ENCODE measurements around the gene C2CD2.

C2CD2 gene

DNA sequence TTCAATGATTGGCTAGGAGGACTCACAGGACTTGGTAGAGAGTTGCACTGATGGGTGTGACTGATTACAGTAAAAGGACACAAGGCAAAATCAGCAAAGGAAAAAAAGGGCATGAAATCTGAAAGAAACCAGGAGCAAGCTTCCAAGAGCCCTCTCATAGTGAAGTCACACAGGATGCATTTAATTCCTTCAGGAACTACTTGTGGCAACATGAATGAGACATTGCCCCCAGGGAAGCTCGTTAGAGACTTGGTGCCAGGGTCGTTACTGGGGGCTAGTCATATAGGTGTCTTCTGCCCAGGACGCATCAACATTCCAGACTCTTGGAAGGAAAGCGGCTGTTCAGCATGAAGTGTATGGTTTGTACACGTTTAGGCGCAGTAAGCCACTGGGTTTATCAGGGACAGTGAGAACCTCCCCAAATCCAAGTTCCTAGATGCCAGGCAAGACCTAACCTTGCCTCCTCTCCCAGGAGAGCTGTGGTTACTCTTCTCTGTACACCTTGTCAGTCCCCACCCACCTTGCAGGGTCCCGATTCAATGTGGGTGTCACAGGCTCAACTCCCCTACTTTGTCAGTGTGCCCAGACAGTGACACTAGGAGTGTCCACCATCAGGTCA, 26.0 kb upstream of the C2CD2 start:
- Histone ChIP-seq H3K4me3 (no peak overlapping the region), H3K4me1 (no peaks in the 10 kb centered on the region), H3K27ac (no peak overlapping the region), H3K9me3 (no peaks in the 10 kb centered on the region), H3K27me3 (no peaks in the 10 kb centered on the region), H3K36me3 (no peaks in the 10 kb centered on the region)
- no peak for DNase-seq
- TF ChIP-seq, protein P1, sequence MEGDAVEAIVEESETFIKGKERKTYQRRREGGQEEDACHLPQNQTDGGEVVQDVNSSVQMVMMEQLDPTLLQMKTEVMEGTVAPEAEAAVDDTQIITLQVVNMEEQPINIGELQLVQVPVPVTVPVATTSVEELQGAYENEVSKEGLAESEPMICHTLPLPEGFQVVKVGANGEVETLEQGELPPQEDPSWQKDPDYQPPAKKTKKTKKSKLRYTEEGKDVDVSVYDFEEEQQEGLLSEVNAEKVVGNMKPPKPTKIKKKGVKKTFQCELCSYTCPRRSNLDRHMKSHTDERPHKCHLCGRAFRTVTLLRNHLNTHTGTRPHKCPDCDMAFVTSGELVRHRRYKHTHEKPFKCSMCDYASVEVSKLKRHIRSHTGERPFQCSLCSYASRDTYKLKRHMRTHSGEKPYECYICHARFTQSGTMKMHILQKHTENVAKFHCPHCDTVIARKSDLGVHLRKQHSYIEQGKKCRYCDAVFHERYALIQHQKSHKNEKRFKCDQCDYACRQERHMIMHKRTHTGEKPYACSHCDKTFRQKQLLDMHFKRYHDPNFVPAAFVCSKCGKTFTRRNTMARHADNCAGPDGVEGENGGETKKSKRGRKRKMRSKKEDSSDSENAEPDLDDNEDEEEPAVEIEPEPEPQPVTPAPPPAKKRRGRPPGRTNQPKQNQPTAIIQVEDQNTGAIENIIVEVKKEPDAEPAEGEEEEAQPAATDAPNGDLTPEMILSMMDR (IDR thresholded peaks at IDR 0.05), result no peak
- intact Hi-C loops (cut with DNase I; ENCODE audit: low total_unique reads), result no loop called here

DNA sequence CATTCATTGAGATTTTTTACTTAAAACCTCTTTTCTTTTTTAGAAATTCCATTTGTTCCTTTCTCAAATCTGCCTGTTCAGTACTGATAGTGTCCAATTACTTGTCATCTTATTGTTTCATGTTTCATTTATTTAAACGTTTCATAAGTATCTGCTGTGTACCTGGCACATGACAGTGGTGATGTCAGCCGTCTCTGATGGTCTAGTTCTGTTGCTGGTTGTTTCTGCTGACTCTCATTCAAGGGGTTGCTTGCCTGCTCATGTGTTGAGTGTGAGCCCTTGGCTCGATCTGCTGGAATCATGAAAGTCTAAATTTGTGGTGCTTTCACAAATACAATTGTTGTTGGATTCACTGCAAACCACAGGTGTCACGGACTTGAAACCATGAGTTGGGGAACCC, 25.5 kb upstream of the C2CD2 start:
- no peaks in the 10 kb centered on the region for H3K9me3 ChIP-seq
- no peak for DNase-seq
- no peak overlapping the region for H3K27ac ChIP-seq
- H3K36me3 ChIP-seq, result no peaks in the 10 kb centered on the region
- no peaks in the 10 kb centered on the region for H3K27me3 ChIP-seq
- no peaks in the 10 kb centered on the region for H3K4me1 ChIP-seq
- no peak overlapping the region for H3K4me3 ChIP-seq
- intact Hi-C loops (cut with DNase I; ENCODE audit: low total_unique reads), result no loop called here
- TF ChIP-seq, protein P1 (IDR thresholded peaks at IDR 0.05), result no peak

DNA sequence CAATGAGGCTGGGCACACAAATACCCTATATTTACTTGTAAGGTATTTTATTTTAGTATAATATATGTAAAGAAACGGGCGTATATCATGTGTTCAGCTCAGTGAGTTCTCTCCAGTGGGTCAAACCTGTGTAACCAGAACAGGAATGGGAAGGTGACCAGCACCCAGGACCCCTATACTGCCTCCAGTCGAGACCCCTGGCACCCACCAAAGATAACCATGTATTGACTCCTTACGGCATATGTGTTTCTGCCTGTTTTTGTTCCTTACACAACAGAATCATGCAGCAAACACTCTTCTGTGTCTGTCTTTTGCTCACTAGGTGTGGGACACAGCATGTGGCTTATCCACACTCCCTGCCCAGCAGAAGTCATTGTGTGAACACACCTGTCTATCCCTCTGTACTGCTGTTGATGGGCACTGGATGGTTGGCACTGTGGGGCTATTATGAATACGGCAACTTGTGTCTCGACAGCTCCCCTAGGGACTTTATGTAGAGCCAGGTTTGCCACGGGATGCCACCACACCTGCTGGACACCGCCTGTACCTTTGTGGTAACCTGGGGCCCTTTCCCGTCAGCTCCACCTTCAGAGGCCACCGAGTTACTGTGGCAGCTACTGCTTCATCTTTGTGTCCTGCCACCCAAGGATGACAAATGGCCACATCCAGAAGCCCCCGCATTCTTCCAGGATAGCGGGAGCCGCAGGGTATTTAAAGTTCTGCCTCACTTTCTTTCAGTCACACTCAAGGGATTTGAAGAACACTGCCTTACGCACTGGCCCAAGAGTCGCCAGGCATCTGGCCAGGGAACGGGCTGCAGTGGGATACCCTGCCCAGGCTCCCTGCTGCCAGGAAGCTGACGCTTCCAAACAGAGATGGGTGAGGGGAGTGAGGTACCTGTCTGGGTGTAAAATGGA, 23.5 kb upstream of the C2CD2 start:
- no peak for DNase-seq

DNA sequence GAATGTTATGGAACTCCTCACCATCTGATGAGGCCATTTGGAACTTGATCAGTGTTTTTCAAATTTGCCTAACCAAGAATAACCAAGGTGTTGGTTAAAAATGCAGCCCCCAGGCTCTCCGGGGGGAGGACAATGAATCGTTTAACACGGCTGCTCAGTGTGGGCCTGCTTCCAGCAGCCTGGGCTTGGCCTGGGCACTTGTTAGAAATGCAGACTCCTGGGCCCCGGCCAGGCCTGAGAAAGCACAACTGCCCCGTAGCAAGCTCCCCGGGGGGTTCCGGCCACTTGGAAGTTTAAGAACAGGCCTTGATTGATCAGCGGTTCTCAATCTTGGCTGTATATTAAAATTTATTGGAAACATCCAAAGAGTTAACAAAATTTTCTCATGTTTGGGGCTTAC, 22.8 kb upstream of the C2CD2 start:
- no peaks in the 10 kb centered on the region for H3K36me3 ChIP-seq
- no peaks in the 10 kb centered on the region for H3K9me3 ChIP-seq
- no peak overlapping the region for H3K4me3 ChIP-seq
- TF ChIP-seq, protein P1 (IDR thresholded peaks at IDR 0.05), result no peak
- no peak for DNase-seq
- H3K27ac ChIP-seq, result no peak overlapping the region
- peaks cover 0 to 3% of the 10 kb centered on the region in 2 donors for H3K27me3 ChIP-seq
- no peaks in the 10 kb centered on the region for H3K4me1 ChIP-seq
- intact Hi-C loops (cut with DNase I; ENCODE audit: low total_unique reads), result no loop called here

More for the DNA sequence above, 23.5 kb upstream of the C2CD2 start:
- Histone ChIP-seq H3K27ac (no peak overlapping the region), H3K9me3 (no peaks in the 10 kb centered on the region), H3K4me3 (no peak overlapping the region), H3K4me1 (no peaks in the 10 kb centered on the region), H3K27me3 (peaks cover 0 to 3% of the 10 kb centered on the region in 2 donors), H3K36me3 (no peaks in the 10 kb centered on the region)
- TF ChIP-seq, protein P1 (IDR thresholded peaks at IDR 0.05), result no peak
- intact Hi-C loops (cut with DNase I; ENCODE audit: low total_unique reads), result no loop called here

DNA sequence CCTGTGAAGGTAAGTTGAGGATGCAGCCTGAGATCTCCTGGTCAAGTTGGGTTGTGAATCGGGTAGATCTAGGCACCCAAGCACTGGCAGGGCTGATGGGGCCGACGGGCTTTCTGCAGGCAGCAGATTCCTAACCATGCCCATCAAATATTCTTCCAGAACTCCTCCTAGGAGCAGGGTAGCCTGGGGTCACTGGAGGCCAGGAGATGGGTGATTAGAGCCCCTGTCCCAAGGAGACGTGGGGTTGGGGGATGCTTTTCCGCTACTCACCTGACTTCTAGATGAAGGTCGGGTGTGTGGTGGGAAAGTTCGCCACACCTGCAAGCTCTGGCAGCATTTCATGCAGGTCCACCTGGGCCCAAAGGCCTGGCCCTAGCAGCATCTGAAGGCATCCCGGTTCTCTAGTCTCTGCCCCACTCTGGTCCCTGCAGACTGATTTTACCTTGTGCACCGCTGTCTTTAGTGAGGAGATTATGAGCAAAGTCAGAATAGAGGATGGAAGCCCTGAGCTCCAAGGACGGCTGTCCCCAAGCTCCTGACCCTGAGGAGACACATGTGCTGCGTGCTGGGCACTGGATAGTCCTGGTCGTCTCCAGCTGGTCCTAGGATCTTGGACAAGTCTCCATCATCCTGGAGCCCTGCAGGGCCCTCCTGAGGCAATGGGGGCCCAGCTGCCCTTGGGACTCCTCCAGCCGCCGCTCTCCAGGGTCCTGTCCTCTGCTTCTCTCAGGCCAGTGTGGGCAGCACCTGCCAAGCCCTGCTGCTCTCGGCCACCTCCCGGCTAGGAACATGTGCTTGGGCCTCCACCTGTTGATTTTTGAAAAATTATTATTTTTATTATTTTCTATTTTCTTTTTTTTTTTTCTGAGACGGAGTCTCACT, 21.8 kb upstream of the C2CD2 start:
- Histone ChIP-seq H3K4me3 (no peak overlapping the region), H3K9me3 (no peaks in the 10 kb centered on the region), H3K36me3 (no peaks in the 10 kb centered on the region), H3K4me1 (no peaks in the 10 kb centered on the region), H3K27ac (no peak overlapping the region), H3K27me3 (peaks cover 0 to 8% of the 10 kb centered on the region in 2 donors)
- intact Hi-C loops (cut with DNase I; ENCODE audit: low total_unique reads), result no loop called here
- DNase-seq, result no peak
- TF ChIP-seq, protein P1 (IDR thresholded peaks at IDR 0.05), result no peak

All from tibial artery (tissue), 4 donors.